Caki2 (cell line): ENCODE results near the gene LY6G5B. TPM values are rescaled to one million over a fixed set of nuclear protein-coding genes. Genes with fewer than 3 reads are reported as not detected.

Source experiments
- DNase-seq: peaks from one replicate; pipeline ENCODE4 v3.0.0-alpha.2; 2015; ENCODE audit warnings: low read depth
- in situ Hi-C: cut with HindIII; loops from 2 replicates; pipeline ENCODE4 v1.10.0; 2016; ENCODE audit warnings: low sequenced_read_pairs, low pct_unique_long_range_greater_than_20kb, mixed read lengths
- total RNA-seq: library from RNA; depleted of rRNA; stranded (reverse); fragments of >200 nt; shearing (Covaris generic); gene quantifications from 2 replicates; pipeline ENCODE4 v1.2.3, GENCODE V29; 2014; ENCODE audit warnings: low replicate concordance

LY6G5B gene
- total RNA-seq, 1 experiment from 2014 or later: not detected

GRCh38 chr6:31636698-31637596 is 32.8 kb upstream of the LY6G5B start:
- no peak for DNase-seq
- in situ Hi-C loops: no loop called here

- in situ Hi-C loops: no loop called here
- no peak for DNase-seq
These were observed 30.7 kb upstream of the LY6G5B start for GRCh38 chr6:31639043-31639442.

- no peak for DNase-seq
- in situ Hi-C loops: no loop called here
These were observed 30.3 kb upstream of the LY6G5B start for GRCh38 chr6:31639449-31639861.

- in situ Hi-C loops: no loop called here
- DNase-seq: no peak
These were observed 29.2 kb upstream of the LY6G5B start for GRCh38 chr6:31640612-31641011.

GRCh38 chr6:31641370-31641769 is 28.4 kb upstream of the LY6G5B start:
- no peak for DNase-seq
- in situ Hi-C loops: no loop called here

GRCh38 chr6:31642798-31643570 is 26.8 kb upstream of the LY6G5B start:
- no peak for DNase-seq
- in situ Hi-C loops: no loop called here

GRCh38 chr6:31643818-31644454 is 25.8 kb upstream of the LY6G5B start:
- in situ Hi-C loops: no loop called here
- no peak for DNase-seq

GRCh38 chr6:31645325-31645724 is 24.5 kb upstream of the LY6G5B start:
- in situ Hi-C loops: no loop called here
- no peak for DNase-seq

- peak; percentile 86 for DNase-seq
- in situ Hi-C loops: no loop called here
These were observed 18.1 kb upstream of the LY6G5B start for GRCh38 chr6:31651602-31652191.

GRCh38 chr6:31652925-31653724 is 16.7 kb upstream of the LY6G5B start:
- in situ Hi-C loops: no loop called here
- peak; percentile 98 for DNase-seq

- no peak for DNase-seq
- in situ Hi-C loops: no loop called here
These were observed 15.0 kb upstream of the LY6G5B start for GRCh38 chr6:31654574-31655348.

- in situ Hi-C loops: no loop called here
- peak; percentile 56 for DNase-seq
These were observed 14.2 kb upstream of the LY6G5B start, which contains the start of gene APOM for GRCh38 chr6:31655349-31656237. TSS of gene APOM (plus strand) at chr6:31655894. CDS start at chr6:31655967, 73 bp downstream.

GRCh38 chr6:31657406-31658157 is 12.2 kb upstream of the LY6G5B start:
- in situ Hi-C loops: no loop called here

GRCh38 chr6:31658158-31658688 is 11.6 kb upstream of the LY6G5B start:
- no peak for DNase-seq
- in situ Hi-C loops: no loop called here

More at GRCh38 chr6:31657406-31658157, 12.2 kb upstream of the LY6G5B start:
- no peak for DNase-seq

GRCh38 chr6:31658983-31659648 is 10.7 kb upstream of the LY6G5B start:
- in situ Hi-C loops: no loop called here
- DNase-seq: no peak
